HL-60/S4 treated with phorbol 12-myristate 13-acetate at 8.2 ng/mL for 4 days and 3 days (cell line): ENCODE measurements around the gene ADGRG2.

Experiments used
- in situ Hi-C: fragments of 300-500 bp; cut with MboI; formaldehyde crosslinking; loops from 2 replicates; pipeline ENCODE4 v1.15.0; 2022; ENCODE audit warnings: low sequenced_read_pairs

ADGRG2 gene

DNA sequence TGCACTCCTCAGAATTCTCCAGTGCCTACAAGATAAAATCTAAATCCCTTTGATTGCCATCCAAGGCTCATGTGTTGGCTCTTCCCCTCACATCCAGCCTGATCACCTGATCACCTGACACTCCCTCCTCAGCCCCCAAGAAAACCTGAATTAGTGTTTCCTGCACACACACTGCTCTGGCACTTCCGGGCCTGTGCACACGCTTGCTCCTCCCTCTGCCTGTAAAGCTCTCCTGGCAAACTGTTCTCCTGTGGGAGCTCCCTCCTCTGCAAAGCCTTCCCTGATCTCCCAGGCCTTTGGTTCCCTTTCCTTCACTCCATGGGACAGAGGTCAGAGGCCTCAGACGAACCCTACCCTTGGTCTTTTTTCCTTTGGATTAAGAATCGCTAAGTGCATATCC is 158.2 kb downstream of the ADGRG2 start:
- in situ Hi-C loops, result no loop called here

DNA sequence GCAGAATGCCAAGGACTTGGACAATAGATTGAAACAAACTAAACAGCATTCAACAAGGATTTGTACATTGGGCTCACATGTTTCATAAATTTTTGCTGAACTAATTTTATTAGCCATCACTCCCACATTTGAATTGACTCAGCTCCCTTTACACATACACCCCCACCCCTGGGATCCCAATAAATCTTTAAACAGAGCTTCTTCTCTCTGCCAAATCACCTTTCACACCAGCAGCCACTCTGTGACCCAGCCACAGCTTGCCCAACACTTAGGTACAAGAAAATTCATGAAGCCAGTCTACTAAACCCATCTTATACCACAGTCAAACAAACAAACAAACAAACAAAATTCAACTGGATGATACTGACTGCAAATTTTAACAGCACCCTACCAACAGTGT is 159.9 kb downstream of the ADGRG2 start:
- in situ Hi-C loops, result no loop called here

DNA sequence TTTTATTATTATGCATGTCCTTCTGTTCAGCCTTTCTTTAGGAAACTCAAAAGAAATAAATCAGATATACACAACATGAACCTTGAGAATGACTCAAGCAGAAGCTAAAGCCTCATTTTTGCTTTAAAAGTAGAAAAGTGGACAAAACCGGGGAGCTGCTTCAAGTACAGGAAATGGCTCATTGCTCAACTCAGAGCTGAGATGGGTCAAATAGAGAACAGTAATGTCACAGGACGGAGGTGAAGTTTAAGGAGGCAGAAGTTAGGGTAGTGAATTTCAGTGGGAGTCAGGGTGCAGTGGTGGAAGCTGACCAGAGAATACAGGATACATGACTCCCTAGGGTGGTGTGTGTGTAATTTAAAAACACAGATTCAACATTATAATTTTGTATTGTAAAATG is 160.6 kb downstream of the ADGRG2 start:
- in situ Hi-C loops, result no loop called here

DNA sequence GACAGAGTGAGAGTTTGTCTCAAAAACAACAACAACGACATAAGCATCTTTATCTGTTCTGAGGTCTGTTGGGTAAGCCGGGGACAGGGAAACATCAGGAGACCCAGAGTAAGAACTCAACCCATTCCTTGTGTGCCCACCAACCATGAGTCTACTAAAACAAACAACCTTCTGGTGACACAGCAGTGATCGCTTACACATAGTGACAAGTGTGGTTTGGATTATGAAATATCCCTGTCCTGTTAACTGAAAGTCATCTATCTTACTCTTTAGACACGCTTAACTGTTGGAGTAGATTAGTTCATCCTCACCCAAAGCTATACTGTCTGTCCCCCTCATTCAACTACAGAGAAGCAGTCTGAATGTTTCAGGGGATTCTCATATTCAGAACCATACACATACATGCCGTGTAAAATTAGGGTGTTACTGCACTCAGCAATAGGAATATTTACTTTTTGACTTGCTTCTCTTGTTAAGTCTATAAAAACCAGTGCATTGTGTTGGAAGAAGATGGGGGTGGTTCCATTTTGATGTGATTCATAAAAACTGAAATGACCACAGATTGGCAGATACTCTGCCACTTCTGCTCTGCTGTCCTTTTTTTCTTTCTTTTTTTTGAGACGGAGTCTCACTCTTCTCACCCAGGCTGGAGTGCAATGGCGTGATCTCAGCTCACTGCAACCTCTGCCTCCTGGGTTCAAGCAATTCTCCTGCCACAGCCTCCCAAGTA is 165.8 kb downstream of the ADGRG2 start:
- in situ Hi-C loops, result no loop called here

DNA sequence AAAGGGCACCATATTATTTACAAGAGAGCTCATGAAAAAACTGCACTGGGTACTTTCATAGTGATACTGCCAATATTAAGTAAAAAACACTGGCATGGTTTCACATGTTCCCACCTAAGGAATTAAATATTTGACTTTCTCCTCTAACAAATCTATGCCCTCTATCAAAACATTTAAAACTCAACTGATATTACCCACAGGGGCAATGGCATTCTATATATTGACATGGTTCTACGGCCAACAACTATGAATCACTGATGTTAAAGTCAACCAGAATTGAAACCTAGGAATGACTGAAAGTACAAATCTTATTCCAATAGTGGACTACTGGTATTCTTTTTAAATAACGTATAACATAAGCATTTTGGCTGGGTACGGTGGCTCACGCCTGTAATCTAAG is 166.6 kb downstream of the ADGRG2 start:
- in situ Hi-C loops, result no loop called here

DNA sequence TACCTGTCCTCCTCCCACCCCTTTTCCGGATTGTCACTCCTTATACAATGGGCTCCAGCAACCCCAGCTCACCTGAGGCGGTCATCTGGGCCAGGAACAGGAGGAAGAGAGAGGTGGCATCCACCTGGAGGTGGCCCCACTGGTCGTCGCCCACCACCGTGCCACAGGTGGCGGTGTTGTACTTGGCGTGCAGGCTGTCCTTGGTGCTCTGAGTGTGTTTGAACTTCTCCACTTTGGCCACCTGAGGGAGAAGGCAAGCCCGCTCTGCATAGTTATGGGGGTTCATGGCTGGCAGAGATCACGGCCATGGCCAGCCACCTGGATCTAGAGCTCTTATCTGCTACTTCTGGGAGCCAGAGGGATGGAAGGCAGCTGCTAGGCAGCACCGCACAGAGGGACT is 171.2 kb downstream of the ADGRG2 start:
- in situ Hi-C loops, result no loop called here

DNA sequence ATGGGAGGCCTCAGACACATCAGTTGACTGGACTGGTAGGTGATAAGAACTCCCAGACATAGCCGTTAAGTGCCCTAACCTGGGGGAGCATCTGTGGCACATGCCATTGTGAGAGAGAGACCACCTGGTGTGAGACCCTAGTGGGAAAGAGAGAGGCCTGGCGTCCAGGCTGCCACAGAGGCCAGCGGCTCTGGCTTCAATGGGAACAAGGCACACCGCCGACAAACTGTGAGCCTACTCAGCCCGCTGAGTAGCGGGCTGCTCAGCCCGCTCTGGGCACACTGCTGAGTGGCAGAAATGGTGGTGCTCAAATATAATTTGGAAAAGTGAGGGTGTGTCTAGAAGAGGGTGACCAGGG is 172.3 kb downstream of the ADGRG2 start:
- in situ Hi-C loops, result no loop called here

DNA sequence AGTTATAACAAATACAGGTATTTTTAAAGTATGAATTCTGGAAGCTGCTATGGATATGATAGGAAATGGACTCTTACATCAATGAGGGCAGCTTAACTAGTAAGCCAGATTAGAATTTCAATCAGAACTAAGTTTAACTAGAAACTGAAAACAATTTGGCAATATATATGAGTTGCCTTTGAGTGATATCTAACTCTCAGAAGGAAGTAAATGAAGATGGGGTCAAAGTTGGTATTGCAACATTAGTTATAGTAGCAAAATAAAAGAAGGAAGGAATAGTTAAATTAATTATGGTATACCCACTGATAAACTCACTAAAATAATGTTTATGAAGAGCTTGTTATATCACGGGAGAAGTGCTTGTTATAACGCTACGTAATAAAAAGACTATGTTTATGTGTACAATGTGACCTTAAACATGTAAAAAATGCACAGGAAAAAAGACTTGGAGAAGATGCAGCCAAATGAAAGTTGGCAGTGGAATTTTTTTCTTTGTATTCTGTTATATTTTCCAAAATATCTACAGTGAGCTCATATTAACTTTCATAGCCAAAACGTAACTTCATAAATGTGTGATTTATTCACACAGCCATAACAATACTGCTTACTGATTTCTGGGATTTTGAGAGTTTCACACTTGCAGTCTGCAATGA is 172.9 kb downstream of the ADGRG2 start:
- in situ Hi-C loops, result no loop called here

DNA sequence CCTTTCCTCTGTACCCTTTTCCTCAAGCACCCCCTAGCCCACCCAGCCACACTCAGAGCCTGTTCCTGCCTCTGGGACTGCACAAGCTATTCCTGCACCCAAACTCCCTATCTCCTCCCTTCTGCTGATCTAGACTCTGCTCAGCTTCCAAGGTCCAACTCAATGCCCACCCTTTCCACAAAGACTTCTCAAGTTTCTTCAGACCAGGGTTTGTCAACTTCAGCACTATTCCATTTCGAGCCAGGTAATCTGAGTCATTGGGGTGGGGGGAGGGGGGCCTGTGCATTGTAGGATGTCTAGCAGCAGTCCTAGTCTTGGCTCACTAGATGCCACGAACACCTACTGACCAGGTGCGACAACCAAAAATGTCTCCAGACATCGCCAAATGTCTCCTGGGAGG is 175.7 kb downstream of the ADGRG2 start:
- in situ Hi-C loops, result no loop called here

DNA sequence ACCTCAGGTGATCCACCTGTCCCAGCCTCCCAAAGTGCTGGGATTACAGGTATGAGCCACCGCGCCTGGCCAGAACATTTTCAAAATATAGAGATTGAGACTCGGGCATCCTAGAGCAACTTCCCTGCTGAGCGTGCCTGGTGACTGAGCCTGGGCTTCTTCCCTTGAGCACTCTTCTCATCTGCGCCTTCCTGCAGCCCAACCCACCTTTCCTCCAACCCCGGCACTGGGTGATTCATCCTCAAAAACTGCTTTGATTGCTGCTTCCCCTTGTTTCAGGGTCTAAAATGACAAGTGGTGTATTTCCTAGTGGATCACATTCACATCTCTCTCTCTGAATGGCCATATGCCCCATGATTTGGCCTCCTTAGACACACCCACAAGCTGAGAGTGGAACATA is 176.1 kb downstream of the ADGRG2 start:
- in situ Hi-C loops, result no loop called here

DNA sequence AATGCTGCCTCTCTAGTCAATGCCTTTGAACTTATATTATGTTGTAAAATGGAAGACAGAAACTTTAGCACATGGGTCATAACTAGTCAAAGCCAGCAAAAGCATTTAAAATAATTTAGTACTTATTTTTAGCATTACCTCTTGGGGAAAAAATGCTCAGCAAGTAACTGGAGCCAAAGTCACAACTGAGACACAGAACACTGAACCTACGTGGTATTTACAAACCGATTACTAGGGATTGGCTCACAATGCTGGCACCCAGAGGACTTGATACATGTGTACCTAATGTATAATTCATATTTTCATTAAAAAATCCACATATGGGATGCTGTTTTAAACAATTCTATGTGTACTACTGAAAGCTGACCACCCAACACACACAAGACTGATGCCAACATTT is 176.8 kb downstream of the ADGRG2 start:
- in situ Hi-C loops, result no loop called here

DNA sequence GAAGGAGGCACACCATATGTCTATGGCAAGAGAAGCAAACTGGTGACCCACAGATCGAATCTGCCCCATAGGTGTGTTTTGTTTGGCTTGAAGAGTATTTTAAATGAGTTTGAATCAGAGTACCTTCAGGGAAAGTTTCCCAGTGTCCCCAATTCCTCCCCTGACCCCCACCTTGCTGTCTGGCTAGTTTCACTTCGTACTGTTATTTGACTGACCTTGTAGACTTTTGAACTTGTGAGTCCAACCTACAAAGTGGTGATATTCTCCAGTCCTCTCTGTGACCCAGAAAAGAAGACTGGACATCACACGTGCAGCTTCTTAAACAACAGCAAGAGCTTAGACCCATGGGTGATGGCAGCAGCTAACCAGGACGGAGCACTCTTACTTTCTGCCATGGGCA is 177.8 kb downstream of the ADGRG2 start:
- in situ Hi-C loops, result no loop called here

DNA sequence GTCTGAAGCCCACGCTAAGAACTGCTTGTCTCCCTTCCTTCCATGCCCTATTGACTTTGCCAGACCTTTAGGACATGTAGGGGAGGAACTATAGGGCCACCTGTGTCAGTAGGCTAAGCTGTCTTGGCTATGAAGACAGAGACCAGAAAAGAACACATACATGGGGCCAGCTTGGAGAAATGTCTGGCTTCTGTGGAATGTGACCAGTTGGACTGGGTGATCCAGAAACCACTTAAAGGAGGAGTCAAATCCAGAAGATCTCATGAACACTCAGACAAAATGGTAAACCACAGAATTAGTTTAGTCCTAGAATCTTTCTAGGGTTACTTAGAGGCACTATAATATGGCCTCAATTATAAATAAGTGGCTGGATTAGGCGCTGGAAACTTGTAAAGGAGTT is 180.4 kb downstream of the ADGRG2 start:
- in situ Hi-C loops, result no loop called here
